Lower leg skin (tissue), 3 donors: ENCODE data around the gene EEF1AKMT1.

ENCODE experiments used
- POLR2A ChIP-seq, 2 donors: fragments of 450-650 bp; IDR thresholded peaks; one replicate each; pipeline ENCODE4 v1.6.1; 2016 to 2017; ENCODE audit warnings: antibody characterized with exemption in 2 of 2, mild to moderate bottlenecking in 1 of 2, moderate library complexity in 1 of 2
- TF ChIP-seq, protein P1 (sequence below), 3 donors: fragments of 450-650 bp; IDR thresholded peaks; one replicate each; pipeline ENCODE4 v1.5.1; 2016; ENCODE audit warnings: antibody characterized with exemption in 3 of 3, mild to moderate bottlenecking in 3 of 3, moderate library complexity in 2 of 3

DNA sequence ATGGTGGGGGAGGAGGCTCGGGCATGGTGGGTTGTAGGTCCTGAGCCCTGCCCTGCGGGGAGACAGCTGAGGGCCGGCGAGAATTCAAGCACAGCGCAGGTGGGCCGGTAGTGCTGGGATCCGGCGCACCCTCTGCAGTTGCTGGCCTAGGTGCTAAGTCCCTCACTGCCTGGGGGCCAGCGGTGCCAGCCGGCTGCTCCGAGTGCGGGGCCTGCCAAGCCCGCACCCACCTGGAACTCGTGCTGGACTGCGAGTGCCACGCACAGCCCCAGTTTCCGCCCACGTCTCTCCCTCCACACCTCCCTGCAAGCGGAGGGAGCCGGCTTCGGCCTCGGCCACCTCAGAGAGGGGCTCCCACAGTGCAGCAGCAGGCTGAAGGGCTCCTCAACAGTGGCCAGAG, 33.7 kb downstream of the EEF1AKMT1 start:
- TF ChIP-seq, protein P1, sequence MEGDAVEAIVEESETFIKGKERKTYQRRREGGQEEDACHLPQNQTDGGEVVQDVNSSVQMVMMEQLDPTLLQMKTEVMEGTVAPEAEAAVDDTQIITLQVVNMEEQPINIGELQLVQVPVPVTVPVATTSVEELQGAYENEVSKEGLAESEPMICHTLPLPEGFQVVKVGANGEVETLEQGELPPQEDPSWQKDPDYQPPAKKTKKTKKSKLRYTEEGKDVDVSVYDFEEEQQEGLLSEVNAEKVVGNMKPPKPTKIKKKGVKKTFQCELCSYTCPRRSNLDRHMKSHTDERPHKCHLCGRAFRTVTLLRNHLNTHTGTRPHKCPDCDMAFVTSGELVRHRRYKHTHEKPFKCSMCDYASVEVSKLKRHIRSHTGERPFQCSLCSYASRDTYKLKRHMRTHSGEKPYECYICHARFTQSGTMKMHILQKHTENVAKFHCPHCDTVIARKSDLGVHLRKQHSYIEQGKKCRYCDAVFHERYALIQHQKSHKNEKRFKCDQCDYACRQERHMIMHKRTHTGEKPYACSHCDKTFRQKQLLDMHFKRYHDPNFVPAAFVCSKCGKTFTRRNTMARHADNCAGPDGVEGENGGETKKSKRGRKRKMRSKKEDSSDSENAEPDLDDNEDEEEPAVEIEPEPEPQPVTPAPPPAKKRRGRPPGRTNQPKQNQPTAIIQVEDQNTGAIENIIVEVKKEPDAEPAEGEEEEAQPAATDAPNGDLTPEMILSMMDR (IDR thresholded peaks at IDR 0.05): no peak
- no peak for TF ChIP-seq POLR2A (IDR thresholded peaks at IDR 0.05)
